Transverse colon (tissue), 4 donors: Measurements from ENCODE around the gene FRG2B. TPM values are rescaled to one million over a fixed set of nuclear protein-coding genes. Genes with fewer than 3 reads are reported as not detected.
A peak's percentile ranks its signal among the peaks of the same experiment; 100 is the strongest.
"Not testable (repeated sequence)": the region's sequence is repeated elsewhere in the genome, so short reads cannot be mapped to it uniquely, and the experiment has no call there.

Experiments
- DNase-seq: peaks from one replicate; pipeline ENCODE4 v3.0.0-alpha.2; 2019
- H3K27ac ChIP-seq, 4 donors: fragments of 200-600 bp; sonication (generic); 2 replicates each; pipeline ENCODE4 v1.5.1; 2016 to 2018; ENCODE audit warnings: inconsistent platforms in 4 of 4
- H3K27me3 ChIP-seq: fragments of 200-600 bp; sonication (generic); 2 replicates; pipeline ENCODE4 v1.5.1; 2017; ENCODE audit warnings: inconsistent platforms
- H3K36me3 ChIP-seq, 4 donors: fragments of 200-600 bp; sonication (generic); 2 replicates each; pipeline ENCODE4 v1.5.1; 2017 to 2019; ENCODE audit warnings: inconsistent platforms in 4 of 4
- H3K4me1 ChIP-seq, 4 donors: fragments of 200-600 bp; sonication (generic); 2 replicates each; pipeline ENCODE4 v1.5.1; 2017 to 2020; ENCODE audit warnings: inconsistent platforms in 4 of 4
- H3K4me3 ChIP-seq, 4 donors: fragments of 200-600 bp; sonication (generic); 1 replicate in 1 of 4; 2 replicates in 3 of 4; pipeline versions ENCODE4 v1.5.1 to v1.6.1; 2017 to 2019; ENCODE audit warnings: inconsistent platforms in 4 of 4
- H3K9me3 ChIP-seq, 2 donors: fragments of 200-600 bp; sonication (generic); 2 replicates each; pipeline ENCODE4 v1.5.1; 2017 to 2019; ENCODE audit warnings: inconsistent platforms in 2 of 2
- CTCF ChIP-seq, 5 experiments: fragments of 200-600 bp in 3 of 5; fragments of 450-650 bp in 2 of 5; sonication (generic) in 3 of 5; IDR thresholded peaks; 1 replicate in 2 of 5; 2 replicates in 3 of 5; pipeline ENCODE4 v1.5.1; 2016 to 2017; ENCODE audit warnings: antibody characterized with exemption in 5 of 5, inconsistent platforms in 3 of 5, mild to moderate bottlenecking in 2 of 5, moderate library complexity in 1 of 5
- EP300 ChIP-seq: sonication (generic); formaldehyde crosslinking; IDR thresholded peaks from one replicate; pipeline ENCODE4 v1.6.1; 2017; ENCODE audit warnings: antibody characterized with exemption, low read depth
- POLR2A ChIP-seq: fragments of 450-650 bp; IDR thresholded peaks from one replicate; pipeline ENCODE4 v1.6.1; 2016; ENCODE audit warnings: antibody characterized with exemption, mild to moderate bottlenecking, moderate library complexity
- POLR2AphosphoS5 ChIP-seq, 3 donors: sonication (generic); formaldehyde crosslinking; IDR thresholded peaks; one replicate each; pipeline ENCODE4 v1.6.1; 2016; ENCODE audit warnings: antibody characterized with exemption in 3 of 3
- WGBS, 2 donors: methylation state at CpG; one replicate each; pipeline ENCODE4 v1.1.5; 2018; ENCODE audit warnings: low coverage in 1 of 2; 5-methylcytosine and 5-hydroxymethylcytosine counted together
- in situ Hi-C, 4 donors: fragments of 200-750 bp; cut with MboI; loops; one replicate each; pipeline versions ENCODE4 v1.15.0 to v1.15.1; 2017; ENCODE audit warnings: low sequenced_read_pairs in 3 of 4, low pct_ligation_motif_present in 1 of 4, low pct_unique_long_range_greater_than_20kb in 1 of 4
- intact Hi-C: fragments of 100-400 bp; cut with DNase I; formaldehyde crosslinking; loops from one replicate; pipeline ENCODE4 v1.15.1; 2023; ENCODE audit warnings: low total_unique reads
- total RNA-seq, 4 donors: library from RNA; depleted of rRNA; stranded (reverse); fragments of >200 nt; gene quantifications; one replicate each; pipeline ENCODE4 v1.1.0, GENCODE V29; 2016

The FRG2B gene
- total RNA-seq, 4 donors from 2014 or later = not detected

- in situ Hi-C loops (no loop called here), intact Hi-C loops (no loop called here)
- H3K9me3 ChIP-seq = no peaks in the 10 kb centered on the region
- no peak for DNase-seq
- H3K4me3 ChIP-seq = no peak overlapping the region
- H3K4me1 ChIP-seq = peaks cover 0 to 3% (median 0%) of the 10 kb centered on the region in 4 donors
- H3K27ac ChIP-seq = no peak overlapping the region
- no peaks in the 10 kb centered on the region for H3K36me3 ChIP-seq
- 30 to 66% methylated on average over 2 to 4 of the region's 4 CpGs for WGBS, 2 donors
- TF ChIP-seq EP300 (no peak), POLR2AphosphoS5 (IDR thresholded peaks at IDR 0.05) (no peak), POLR2A (no peak), CTCF (IDR thresholded peaks at IDR 0.05) (no peak)
- H3K27me3 ChIP-seq = peaks cover 11% of the 10 kb centered on the region
Observed at GRCh38 chr10:133611079-133611478, 15.5 kb downstream of the FRG2B start.

- Histone ChIP-seq H3K9me3 (no peaks in the 10 kb centered on the region), H3K36me3 (no peaks in the 10 kb centered on the region), H3K4me3 (no peak overlapping the region), H3K27ac (no peak overlapping the region), H3K4me1 (peaks cover 0 to 3% (median 0%) of the 10 kb centered on the region in 4 donors), H3K27me3 (peaks cover 18% of the 10 kb centered on the region)
- in situ Hi-C loops (no loop called here), intact Hi-C loops (no loop called here)
- no peak for DNase-seq
- TF ChIP-seq CTCF (IDR thresholded peaks at IDR 0.05) = peak; percentile 24 to 46 (median 26)
- no peak for TF ChIP-seq POLR2AphosphoS5 (IDR thresholded peaks at IDR 0.05)
- WGBS, 2 donors = 11 to 52% methylated on average over 3 of the region's 3 CpGs
Observed at GRCh38 chr10:133608855-133609254, 17.7 kb downstream of the FRG2B start.

GRCh38 chr10:133603434-133603833 lies 23.2 kb downstream of the FRG2B start:
- in situ Hi-C loops, H3K4me1 ChIP-seq, H3K4me3 ChIP-seq, DNase-seq, H3K9me3 ChIP-seq, H3K27ac ChIP-seq, H3K36me3 ChIP-seq, intact Hi-C loops: not testable (repeated sequence)
- H3K27me3 ChIP-seq = peaks cover 51% of the 10 kb centered on the region
- WGBS, 2 donors = 60 to 75% methylated on average over 1 to 2 of the region's 2 CpGs

- no peaks in the 10 kb centered on the region for H3K36me3 ChIP-seq
- H3K27me3 ChIP-seq = peaks cover 73% of the 10 kb centered on the region
- no peaks in the 10 kb centered on the region for H3K9me3 ChIP-seq
- in situ Hi-C loops = no loop called here
- no peak for DNase-seq
- H3K27ac ChIP-seq = no peak overlapping the region
- TF ChIP-seq CTCF (IDR thresholded peaks at IDR 0.05) = no peak
- TF ChIP-seq POLR2A = no peak
- no peak for TF ChIP-seq POLR2AphosphoS5 (IDR thresholded peaks at IDR 0.05)
- TF ChIP-seq EP300 = no peak
- H3K4me1 ChIP-seq = no peaks in the 10 kb centered on the region
- no peak overlapping the region for H3K4me3 ChIP-seq
- 57 to 63% methylated on average over 2 to 3 of the region's 3 CpGs for WGBS, 2 donors
- intact Hi-C loops = no loop called here
Observed at GRCh38 chr10:133600657-133601056, 25.9 kb downstream of the FRG2B start.

- H3K9me3 ChIP-seq, intact Hi-C loops: not testable (repeated sequence)
Observed at GRCh38 chr10:133599869-133600268, 26.7 kb downstream of the FRG2B start.

More at GRCh38 chr10:133599869-133600268, 26.7 kb downstream of the FRG2B start:
- H3K27ac ChIP-seq, DNase-seq, H3K4me3 ChIP-seq, in situ Hi-C loops, H3K36me3 ChIP-seq, H3K4me1 ChIP-seq: not testable (repeated sequence)
- H3K27me3 ChIP-seq = peaks cover 77% of the 10 kb centered on the region
- WGBS, 2 donors = 74 to 91% methylated on average over 3 to 8 of the region's 8 CpGs
